ENCODE measurements around the gene CHDH. TPM values are rescaled to one million over a fixed set of nuclear protein-coding genes. Genes with fewer than 3 reads are reported as not detected.

The CHDH gene
- polyA plus RNA-seq, 3 donors = 0.22 to 5.4 (median 0.92) TPM

- H3K27ac ChIP-seq (ENCODE audit: low read depth, low read length) = no peak overlapping the region
- WGBS, 3 donors = 84 to 86% (median 85%) methylated on average over 8 of the region's 8 CpGs
Measured at GRCh38 chr3:53802256-53802880, 43.9 kb downstream of the CHDH start.

- WGBS, 3 donors = 90 to 91% (median 91%) methylated on average over 9 of the region's 9 CpGs
Measured at GRCh38 chr3:53801319-53801718, 44.9 kb downstream of the CHDH start.

GRCh38 chr3:53800041-53800906 is 45.9 kb downstream of the CHDH start:
- H3K27ac ChIP-seq (ENCODE audit: low read depth, low read length) = no peak overlapping the region
- WGBS, 3 donors = 79 to 82% (median 82%) methylated on average over 16 of the region's 16 CpGs

More at GRCh38 chr3:53801319-53801718, 44.9 kb downstream of the CHDH start:
- H3K27ac ChIP-seq (ENCODE audit: low read depth, low read length) = no peak overlapping the region

- 95 to 96% (median 95%) methylated on average over 12 of the region's 12 CpGs for WGBS, 3 donors
- no peak overlapping the region for H3K27ac ChIP-seq (ENCODE audit: low read depth, low read length)
Measured at GRCh38 chr3:53799338-53799865, 46.8 kb downstream of the CHDH start.

- no peak overlapping the region for H3K27ac ChIP-seq (ENCODE audit: low read depth, low read length)
- WGBS, 3 donors = 83 to 92% (median 83%) methylated on average over 8 of the region's 8 CpGs
Measured at GRCh38 chr3:53798144-53798543, 48.1 kb downstream of the CHDH start.

- WGBS, 3 donors = 48 to 57% (median 56%) methylated on average over 12 of the region's 12 CpGs
- no peak overlapping the region for H3K27ac ChIP-seq (ENCODE audit: low read depth, low read length)
Measured at GRCh38 chr3:53795789-53796560, 50.2 kb downstream of the CHDH start.

GRCh38 chr3:53795176-53795575 is 51.0 kb downstream of the CHDH start:
- no peak overlapping the region for H3K27ac ChIP-seq (ENCODE audit: low read depth, low read length)
- WGBS, 3 donors = 62 to 72% (median 71%) methylated on average over 3 of the region's 3 CpGs

- H3K27ac ChIP-seq (ENCODE audit: low read depth, low read length) = no peak overlapping the region
- WGBS, 3 donors = 65 to 71% (median 70%) methylated on average over 3 of the region's 3 CpGs
Measured at GRCh38 chr3:53794597-53794996, 51.6 kb downstream of the CHDH start.

- H3K27ac ChIP-seq (ENCODE audit: low read depth, low read length) = no peak overlapping the region
- 87 to 94% (median 90%) methylated on average over 3 of the region's 3 CpGs for WGBS, 3 donors
Measured at GRCh38 chr3:53792866-53793265, 53.4 kb downstream of the CHDH start.

- WGBS, 3 donors = 82 to 87% (median 87%) methylated on average over 7 of the region's 7 CpGs
- H3K27ac ChIP-seq (ENCODE audit: low read depth, low read length) = no peak overlapping the region
Measured at GRCh38 chr3:53791317-53791716, 54.9 kb downstream of the CHDH start.

GRCh38 chr3:53790470-53790869 is 55.7 kb downstream of the CHDH start:
- 92 to 95% (median 93%) methylated on average over 5 of the region's 5 CpGs for WGBS, 3 donors
- no peak overlapping the region for H3K27ac ChIP-seq (ENCODE audit: low read depth, low read length)

GRCh38 chr3:53789459-53789858 is 56.8 kb downstream of the CHDH start:
- H3K27ac ChIP-seq (ENCODE audit: low read depth, low read length) = no peak overlapping the region
- WGBS, 3 donors = 88 to 90% (median 88%) methylated on average over 16 of the region's 16 CpGs

GRCh38 chr3:53788038-53788437 is 58.2 kb downstream of the CHDH start:
- no peak overlapping the region for H3K27ac ChIP-seq (ENCODE audit: low read depth, low read length)
- 67 to 71% (median 68%) methylated on average over 5 of the region's 5 CpGs for WGBS, 3 donors

- 85 to 93% (median 89%) methylated on average over 9 of the region's 9 CpGs for WGBS, 3 donors
- H3K27ac ChIP-seq (ENCODE audit: low read depth, low read length) = no peak overlapping the region
Measured at GRCh38 chr3:53787016-53787415, 59.2 kb downstream of the CHDH start.

- H3K27ac ChIP-seq (ENCODE audit: low read depth, low read length) = no peak overlapping the region
- WGBS, 3 donors = 76 to 90% (median 82%) methylated on average over 2 of the region's 2 CpGs
Measured at GRCh38 chr3:53780806-53781205, 65.4 kb downstream of the CHDH start.

GRCh38 chr3:53780171-53780570 is 66.0 kb downstream of the CHDH start:
- H3K27ac ChIP-seq (ENCODE audit: low read depth, low read length) = no peak overlapping the region

GRCh38 chr3:53778153-53778552 is 68.1 kb downstream of the CHDH start:
- 87 to 93% (median 91%) methylated on average over 3 of the region's 3 CpGs for WGBS, 3 donors

More at GRCh38 chr3:53780171-53780570, 66.0 kb downstream of the CHDH start:
- 79 to 92% (median 82%) methylated on average over 4 of the region's 4 CpGs for WGBS, 3 donors

GRCh38 chr3:53777468-53777867 is 68.8 kb downstream of the CHDH start:
- 73 to 87% (median 84%) methylated on average over 8 of the region's 8 CpGs for WGBS, 3 donors
- no peak overlapping the region for H3K27ac ChIP-seq (ENCODE audit: low read depth, low read length)

More at GRCh38 chr3:53778153-53778552, 68.1 kb downstream of the CHDH start:
- H3K27ac ChIP-seq (ENCODE audit: low read depth, low read length) = no peak overlapping the region

Data from adipose tissue (tissue), 3 donors.